NCI-H82 (cell line): ENCODE data around the gene MAP6D1.

Experiments
- DNase-seq: peaks from one replicate; lab custom pipeline; 2025; lab: John Stamatoyannopoulos, UW

Gene MAP6D1

GRCh38 chr3:183823963-183824362, 1.4 kb downstream of the MAP6D1 start:
- DNase-seq = no peak

GRCh38 chr3:183822631-183823030, 2.7 kb downstream of the MAP6D1 start:
- DNase-seq = no peak

GRCh38 chr3:183819831-183820230, 5.5 kb downstream of the MAP6D1 start:
- DNase-seq = no peak

- DNase-seq = no peak
Observed at GRCh38 chr3:183818706-183819624, 6.4 kb downstream of the MAP6D1 start.

GRCh38 chr3:183818041-183818620, 7.2 kb downstream of the MAP6D1 start:
- no peak for DNase-seq

GRCh38 chr3:183817639-183818038, 7.7 kb downstream of the MAP6D1 start:
- DNase-seq = peak; percentile 85

- DNase-seq = peak; percentile 47
Observed at GRCh38 chr3:183816681-183817510, 8.5 kb downstream of the MAP6D1 start.

- no peak for DNase-seq
Observed at GRCh38 chr3:183815951-183816475, 9.4 kb downstream of the MAP6D1 start.

- no peak for DNase-seq
Observed at GRCh38 chr3:183815563-183815940, 9.8 kb downstream of the MAP6D1 start.

- no peak for DNase-seq
Observed at GRCh38 chr3:183814240-183814639, 11.1 kb downstream of the MAP6D1 start.

- no peak for DNase-seq
Observed at GRCh38 chr3:183812761-183813445, 12.5 kb downstream of the MAP6D1 start.

- no peak for DNase-seq
Observed at GRCh38 chr3:183811638-183812037, 13.7 kb downstream of the MAP6D1 start.

- no peak for DNase-seq
Observed at GRCh38 chr3:183810643-183811594, 14.5 kb downstream of the MAP6D1 start.

- no peak for DNase-seq
Observed at GRCh38 chr3:183809270-183809669, 16.1 kb downstream of the MAP6D1 start.

- no peak for DNase-seq
Observed at GRCh38 chr3:183808355-183808754, 17.0 kb downstream of the MAP6D1 start.

GRCh38 chr3:183807881-183808280, 17.5 kb downstream of the MAP6D1 start:
- no peak for DNase-seq

GRCh38 chr3:183807209-183807728, 18.1 kb downstream of the MAP6D1 start:
- DNase-seq = no peak

- DNase-seq = no peak
Observed at GRCh38 chr3:183802989-183803388, 22.4 kb downstream of the MAP6D1 start.

GRCh38 chr3:183801601-183802000, 23.8 kb downstream of the MAP6D1 start:
- no peak for DNase-seq

- no peak for DNase-seq
Observed at GRCh38 chr3:183800243-183800863, 25.0 kb downstream of the MAP6D1 start.
